ENCODE measurements around the gene SERINC4.

SERINC4 gene

GRCh38 chr15:43795997-43796396, 4.0 kb downstream of the SERINC4 start:
- FAIRE-seq, result no peak

- FAIRE-seq, result no peak
Measured at GRCh38 chr15:43795197-43795596, 4.8 kb downstream of the SERINC4 start.

- FAIRE-seq, result no peak
Measured at GRCh38 chr15:43794269-43795037, 5.6 kb downstream of the SERINC4 start.

- FAIRE-seq, result no peak
Measured at GRCh38 chr15:43793647-43794046, 6.4 kb downstream of the SERINC4 start.

- FAIRE-seq, result no peak
Measured at GRCh38 chr15:43792761-43793476, 7.1 kb downstream of the SERINC4 start.

DNA sequence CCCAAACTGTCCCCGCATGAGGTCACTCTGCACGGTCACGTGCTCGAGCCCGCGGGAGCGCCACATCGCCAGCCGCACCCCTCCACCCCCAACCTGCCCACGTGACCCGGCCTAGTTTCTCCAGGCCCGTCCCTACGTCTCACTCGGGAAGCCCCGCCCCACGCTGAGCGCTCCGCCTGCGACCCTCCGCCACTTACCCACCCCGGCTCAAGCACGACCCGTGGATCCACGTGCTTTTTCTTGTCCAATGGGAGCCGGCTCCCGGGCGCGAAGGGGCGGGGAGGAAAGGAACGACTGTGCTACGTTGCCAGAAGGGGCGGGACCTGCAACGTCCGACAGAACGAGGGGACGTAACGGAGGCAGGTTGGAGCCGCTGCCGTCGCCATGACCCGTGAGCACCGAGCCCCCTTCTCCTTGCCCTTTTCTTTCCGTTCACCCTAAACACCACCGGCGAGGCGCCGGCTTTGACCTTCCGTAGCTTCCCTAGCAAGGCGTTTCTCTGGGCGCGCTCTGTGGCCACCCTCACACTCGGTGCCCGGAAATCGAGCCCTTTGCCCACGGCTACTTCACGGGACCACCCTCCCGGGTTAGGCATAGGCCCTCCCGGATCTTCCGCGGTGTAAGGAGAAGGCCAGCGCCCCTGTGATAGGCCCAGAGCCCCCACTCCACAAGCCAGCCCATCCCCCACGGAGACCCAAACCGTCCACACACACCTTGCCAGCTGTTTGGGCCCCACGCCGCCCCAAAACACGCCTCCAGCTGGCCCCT, 7.8 kb downstream of the SERINC4 start, which contains the start of gene SERF2:
Gene SERF2 (plus strand): TSS at position 328 of the 768 bp plus-strand sequence. CDS start 57 bp downstream, at position 385.
- FAIRE-seq, result no peak

DNA sequence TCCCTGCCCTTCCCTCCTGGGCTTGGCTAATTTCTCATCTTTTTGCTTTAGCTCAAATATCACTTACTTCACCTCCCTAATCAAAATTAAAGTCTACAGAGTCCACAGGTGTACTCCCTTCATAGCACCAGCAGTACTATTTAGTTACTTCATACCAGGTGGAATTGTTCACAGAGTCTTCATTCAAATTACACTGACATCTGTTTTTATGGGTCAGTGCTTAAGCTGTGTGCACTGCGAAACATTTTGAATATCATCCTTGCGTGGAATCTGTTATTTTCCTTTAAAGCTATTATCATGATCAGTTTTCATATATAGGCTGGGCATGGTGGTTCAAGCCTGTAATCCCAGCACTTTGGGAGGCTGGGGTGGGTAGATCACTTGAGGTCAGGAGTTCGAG, 10.6 kb downstream of the SERINC4 start:
- FAIRE-seq, result no peak

GRCh38 chr15:43779016-43779415, 21.0 kb downstream of the SERINC4 start:
- no peak for FAIRE-seq

GRCh38 chr15:43777267-43777914, 22.6 kb downstream of the SERINC4 start:
- no peak for FAIRE-seq

- FAIRE-seq, result no peak
Measured at GRCh38 chr15:43776718-43777266, 23.2 kb downstream of the SERINC4 start, which contains the start of gene ELL3. ELL3 (minus strand) TSS chr15:43776966; CDS start chr15:43776901, 65 bp downstream.

DNA sequence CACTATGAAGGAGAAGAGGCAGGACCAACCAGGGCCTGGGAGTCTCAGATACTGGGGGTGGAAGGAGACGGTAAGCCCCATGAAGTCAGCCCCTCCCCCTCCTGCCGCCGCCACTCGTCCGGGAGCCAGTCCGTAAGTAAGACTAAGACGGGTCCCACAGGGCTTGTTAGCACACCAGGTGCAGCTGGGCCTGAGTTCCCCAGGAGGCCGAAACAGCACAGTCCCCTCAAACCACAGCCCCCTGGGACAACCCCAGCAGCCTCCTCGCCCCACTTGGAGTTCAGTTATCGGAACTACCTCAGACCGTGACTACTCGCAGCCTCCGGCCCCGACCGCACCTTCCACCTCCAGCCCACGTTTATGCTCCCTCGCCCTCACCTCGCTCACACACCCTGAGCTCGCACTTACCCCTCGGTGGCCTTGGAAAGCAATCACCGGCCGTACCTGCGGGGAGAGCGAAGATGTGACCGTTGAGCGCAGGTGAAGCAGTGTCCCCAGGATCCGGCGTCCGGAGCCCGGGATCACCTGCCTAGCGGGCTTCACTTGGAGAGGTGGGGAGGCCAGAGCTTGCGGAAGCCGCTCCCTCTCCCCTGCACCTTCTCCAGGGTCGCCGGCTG, 23.8 kb downstream of the SERINC4 start:
- FAIRE-seq, result no peak

DNA sequence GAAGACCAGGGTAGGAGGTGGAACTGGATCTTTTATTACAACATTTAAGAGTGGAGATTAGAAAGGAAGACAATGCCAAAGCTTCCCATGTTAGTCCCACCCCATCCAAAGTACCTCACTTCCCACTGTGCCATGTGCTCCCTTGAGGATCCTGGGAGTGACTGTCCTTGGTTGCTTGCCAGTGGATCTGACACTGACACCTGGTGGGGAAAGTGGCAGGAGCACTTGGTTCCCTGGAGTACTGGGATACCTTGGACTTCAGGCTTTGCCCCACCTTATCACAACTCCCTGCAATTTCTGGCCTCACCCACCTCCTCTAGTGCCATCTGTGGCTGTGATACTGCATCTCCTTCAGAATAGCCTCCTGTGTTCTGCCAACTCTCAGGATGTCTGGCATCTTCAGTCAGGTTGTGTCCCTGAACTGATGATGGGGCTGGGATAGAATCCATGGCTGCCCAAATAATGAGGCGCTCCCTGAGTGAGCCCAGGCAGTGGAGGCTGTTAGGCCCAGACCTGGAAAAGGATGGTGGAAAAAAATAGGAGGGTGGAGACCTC, 24.5 kb downstream of the SERINC4 start:
- FAIRE-seq, result no peak

DNA sequence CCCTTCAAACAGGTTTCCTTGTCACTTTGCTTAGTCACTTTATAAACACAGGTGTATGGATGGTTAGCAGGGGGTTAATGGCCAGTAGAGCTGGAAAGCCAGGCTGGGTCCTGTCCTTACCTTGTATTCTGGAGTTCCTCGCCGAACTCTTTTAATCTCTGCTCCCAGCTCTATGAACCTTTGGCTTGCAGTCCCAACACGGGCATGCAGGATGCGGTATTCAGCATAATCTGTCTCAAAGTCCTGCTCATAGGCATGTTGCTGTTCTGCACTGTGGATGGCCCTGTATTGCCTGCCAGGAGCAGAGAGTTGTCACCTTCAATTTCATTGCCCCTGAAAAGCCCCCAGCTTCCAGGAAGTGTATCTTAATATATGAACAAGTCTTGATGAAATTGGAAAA, 26.0 kb downstream of the SERINC4 start:
- no peak for FAIRE-seq

DNA sequence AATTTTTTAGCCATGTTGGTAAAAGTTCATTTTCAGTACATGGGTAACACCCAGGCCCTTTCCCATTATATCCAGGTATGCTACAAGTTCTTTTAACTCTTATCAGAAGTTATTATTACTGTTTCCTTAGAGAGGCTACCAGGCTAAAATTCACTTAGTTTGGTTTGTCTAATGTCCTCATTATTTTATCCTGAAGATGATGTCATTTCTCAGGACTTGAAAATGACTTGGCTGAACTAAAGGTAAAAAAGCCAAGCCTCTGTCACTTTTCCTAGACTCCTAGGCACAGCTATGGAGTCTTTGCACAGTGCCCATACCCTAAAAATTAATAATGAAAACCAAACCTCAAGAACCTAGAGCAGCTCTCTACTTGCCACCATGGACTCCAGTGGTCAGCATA, 27.4 kb downstream of the SERINC4 start:
- no peak for FAIRE-seq

DNA sequence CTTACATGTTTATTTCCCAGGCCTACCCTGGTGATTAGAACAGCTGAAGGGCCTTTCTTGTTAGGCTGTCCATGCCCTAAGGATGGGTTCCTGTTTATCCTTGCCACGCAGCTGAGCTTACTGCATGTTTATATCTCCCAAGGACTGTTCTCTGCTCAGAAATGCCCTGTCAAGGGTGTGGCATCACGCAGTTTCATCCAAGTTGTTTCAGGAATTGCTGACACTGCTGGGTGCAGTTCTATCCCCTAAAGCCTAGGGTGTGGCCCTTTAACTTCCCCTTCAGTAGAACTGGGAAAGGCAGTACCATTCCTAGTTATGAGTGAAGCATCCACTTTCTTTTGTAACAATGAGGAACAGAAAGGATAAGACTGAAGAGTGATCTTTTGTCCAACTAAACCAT, 28.2 kb downstream of the SERINC4 start:
- no peak for FAIRE-seq

DNA sequence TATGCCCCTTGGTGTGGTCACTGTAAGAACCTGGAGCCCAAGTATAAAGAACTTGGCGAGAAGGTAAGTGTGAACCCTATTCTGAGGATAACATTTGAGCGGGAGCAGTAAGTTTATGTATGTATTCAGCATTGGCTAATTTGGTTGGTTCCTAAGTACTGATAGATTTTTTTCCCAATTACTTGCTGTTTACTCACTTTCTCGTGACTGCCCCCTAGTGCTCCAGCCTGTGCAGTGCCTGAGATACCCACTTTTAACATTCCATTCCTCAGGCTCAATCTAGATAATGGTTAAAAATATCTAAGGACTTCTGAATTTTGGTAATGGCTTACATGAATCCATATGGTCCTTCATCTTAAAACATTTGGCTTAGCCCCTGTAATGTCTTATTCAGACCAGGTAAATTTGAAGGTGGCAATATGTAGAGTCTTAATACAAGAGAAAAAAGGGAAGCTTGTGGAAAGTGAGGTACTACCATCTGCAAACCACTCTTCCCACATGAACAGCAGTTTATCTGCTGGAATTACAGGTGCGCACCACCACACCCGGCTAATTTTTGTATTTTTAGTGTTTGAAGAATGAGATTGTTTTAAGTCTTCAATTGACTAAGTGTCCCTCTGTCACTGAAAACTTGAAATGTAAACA, 30.3 kb downstream of the SERINC4 start:
- peak; percentile 82 for FAIRE-seq

GRCh38 chr15:43763819-43764446, 36.1 kb downstream of the SERINC4 start:
- FAIRE-seq, result no peak

GRCh38 chr15:43762824-43763223, 37.2 kb downstream of the SERINC4 start:
- no peak for FAIRE-seq

GRCh38 chr15:43751885-43752284, 48.1 kb downstream of the SERINC4 start:
- no peak for FAIRE-seq

DNA sequence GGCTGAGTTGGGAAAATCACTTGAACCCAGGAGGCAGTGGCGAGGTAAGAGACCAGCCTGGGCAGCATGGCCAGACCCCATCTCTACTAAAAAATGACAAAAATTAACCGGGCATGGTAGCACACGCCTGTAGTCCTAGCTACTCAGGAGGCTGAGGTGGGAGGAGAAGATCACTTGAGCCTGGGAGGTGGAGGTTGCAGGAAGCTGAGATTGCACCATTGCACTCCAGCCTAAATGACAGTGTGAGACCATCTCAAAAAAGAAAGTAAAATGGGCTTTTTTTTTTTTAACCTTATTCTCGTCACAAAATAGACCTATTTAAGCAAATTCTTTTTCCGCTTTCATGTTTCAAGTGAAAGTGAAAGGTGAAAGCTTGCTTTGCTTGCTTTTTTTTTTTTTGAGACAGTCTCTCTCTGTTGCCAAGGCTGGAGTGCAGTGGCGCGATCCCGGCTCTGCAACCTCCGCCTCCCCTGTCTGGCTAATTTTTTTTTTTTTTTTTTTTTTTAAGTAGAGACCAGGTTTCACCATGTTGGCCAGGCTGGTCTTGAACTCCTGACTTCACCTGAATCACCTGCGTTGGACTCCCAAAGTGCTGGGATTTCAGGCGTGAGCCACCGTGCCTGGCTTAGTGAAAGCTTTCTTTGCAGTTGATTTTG, 50.2 kb downstream of the SERINC4 start:
- no peak for FAIRE-seq
